ENCODE data around the gene CENPX. TPM values are rescaled to one million over a fixed set of nuclear protein-coding genes. Genes with fewer than 3 reads are reported as not detected.

Gene CENPX
- total RNA-seq, 1 donor = 18.8 TPM

GRCh38 chr17:82023447-82024241, 966 bp upstream of the CENPX start:
- TF ChIP-seq, protein P1, sequence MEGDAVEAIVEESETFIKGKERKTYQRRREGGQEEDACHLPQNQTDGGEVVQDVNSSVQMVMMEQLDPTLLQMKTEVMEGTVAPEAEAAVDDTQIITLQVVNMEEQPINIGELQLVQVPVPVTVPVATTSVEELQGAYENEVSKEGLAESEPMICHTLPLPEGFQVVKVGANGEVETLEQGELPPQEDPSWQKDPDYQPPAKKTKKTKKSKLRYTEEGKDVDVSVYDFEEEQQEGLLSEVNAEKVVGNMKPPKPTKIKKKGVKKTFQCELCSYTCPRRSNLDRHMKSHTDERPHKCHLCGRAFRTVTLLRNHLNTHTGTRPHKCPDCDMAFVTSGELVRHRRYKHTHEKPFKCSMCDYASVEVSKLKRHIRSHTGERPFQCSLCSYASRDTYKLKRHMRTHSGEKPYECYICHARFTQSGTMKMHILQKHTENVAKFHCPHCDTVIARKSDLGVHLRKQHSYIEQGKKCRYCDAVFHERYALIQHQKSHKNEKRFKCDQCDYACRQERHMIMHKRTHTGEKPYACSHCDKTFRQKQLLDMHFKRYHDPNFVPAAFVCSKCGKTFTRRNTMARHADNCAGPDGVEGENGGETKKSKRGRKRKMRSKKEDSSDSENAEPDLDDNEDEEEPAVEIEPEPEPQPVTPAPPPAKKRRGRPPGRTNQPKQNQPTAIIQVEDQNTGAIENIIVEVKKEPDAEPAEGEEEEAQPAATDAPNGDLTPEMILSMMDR (IDR thresholded peaks at IDR 0.05; ENCODE audit: extremely low read depth, low read depth, low read length) = no peak
- H2AFZ ChIP-seq (ENCODE audit: low read length) = peak overlapping the region; percentile 82
- peak; percentile 96 for DNase-seq (ENCODE audit: insufficient read length, low spot score, missing footprints)
- H3K27me3 ChIP-seq (ENCODE audit: insufficient read depth, low read length) = no peaks in the 10 kb centered on the region
- no peaks in the 10 kb centered on the region for H3K36me3 ChIP-seq (ENCODE audit: insufficient read depth, low read length)
- peak overlapping the region; percentile 81 for H3K4me3 ChIP-seq (ENCODE audit: insufficient read depth, low read length)
- H3K79me2 ChIP-seq (ENCODE audit: insufficient read depth, low read length) = peaks cover 8% of the 10 kb centered on the region
- no peaks in the 10 kb centered on the region for H3K9me3 ChIP-seq (ENCODE audit: low read depth, low read length)
- H3K4me1 ChIP-seq (ENCODE audit: insufficient read depth, low read length) = peaks cover 21% of the 10 kb centered on the region
- H3K4me2 ChIP-seq (ENCODE audit: insufficient read depth, low read length) = peak overlapping the region; percentile 94
- no peak overlapping the region for H3K27ac ChIP-seq (ENCODE audit: low read depth, low read length)
- peaks cover 28% of the 10 kb centered on the region for H4K20me1 ChIP-seq (ENCODE audit: insufficient read depth, low read length)

DNA sequence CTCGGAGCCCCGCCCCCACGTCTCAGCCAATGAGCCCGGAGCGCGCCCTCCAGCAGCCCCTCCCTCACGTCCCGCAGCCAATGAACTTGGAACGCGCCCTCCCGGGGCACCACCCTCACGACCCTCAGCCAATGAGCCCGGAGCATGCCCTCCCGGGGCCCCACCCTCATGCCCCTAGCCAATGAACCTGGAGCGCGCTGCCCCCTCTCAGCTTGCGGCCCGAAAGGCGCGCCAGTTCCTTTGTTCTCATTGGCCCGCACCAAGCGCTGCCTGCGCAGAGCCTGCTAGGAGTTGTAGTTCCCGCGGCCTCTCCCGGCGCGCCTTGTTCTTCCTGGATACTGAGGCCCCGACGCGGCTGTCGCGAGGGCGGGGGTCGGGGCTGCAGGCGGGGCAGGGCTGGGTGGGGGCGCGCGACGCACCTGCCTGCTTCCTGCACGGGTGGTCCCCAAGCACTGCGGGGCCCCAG, 336 bp upstream of the CENPX start, which contains the start of gene LRRC45:
LRRC45 (plus strand) TSS at position 325 of the 466 bp plus-strand sequence. CDS start 339 bp downstream, outside the sequence.
- peak; percentile 100 for DNase-seq (ENCODE audit: insufficient read length, low spot score, missing footprints)
- H3K4me2 ChIP-seq (ENCODE audit: insufficient read depth, low read length) = peak within 1 kb of the TSS; percentile 96
- H3K4me1 ChIP-seq (ENCODE audit: insufficient read depth, low read length) = peaks cover 21% of the 10 kb centered on the region
- H4K20me1 ChIP-seq (ENCODE audit: insufficient read depth, low read length) = peaks cover 28% of the 10 kb centered on the region
- H3K9me3 ChIP-seq (ENCODE audit: low read depth, low read length) = no peaks in the 10 kb centered on the region
- peak within 1 kb of the TSS; percentile 92 for H3K4me3 ChIP-seq (ENCODE audit: insufficient read depth, low read length)
- TF ChIP-seq, protein P1 (IDR thresholded peaks at IDR 0.05; ENCODE audit: extremely low read depth, low read depth, low read length) = no peak
- no peaks in the 10 kb centered on the region for H3K27me3 ChIP-seq (ENCODE audit: insufficient read depth, low read length)
- no peaks in the 10 kb centered on the region for H3K36me3 ChIP-seq (ENCODE audit: insufficient read depth, low read length)
- H3K79me2 ChIP-seq (ENCODE audit: insufficient read depth, low read length) = peaks cover 8% of the 10 kb centered on the region
- peak within 1 kb of the TSS; percentile 82 for H2AFZ ChIP-seq (ENCODE audit: low read length)
- peak within 1 kb of the TSS; percentile 51 for H3K27ac ChIP-seq (ENCODE audit: low read depth, low read length)

DNA sequence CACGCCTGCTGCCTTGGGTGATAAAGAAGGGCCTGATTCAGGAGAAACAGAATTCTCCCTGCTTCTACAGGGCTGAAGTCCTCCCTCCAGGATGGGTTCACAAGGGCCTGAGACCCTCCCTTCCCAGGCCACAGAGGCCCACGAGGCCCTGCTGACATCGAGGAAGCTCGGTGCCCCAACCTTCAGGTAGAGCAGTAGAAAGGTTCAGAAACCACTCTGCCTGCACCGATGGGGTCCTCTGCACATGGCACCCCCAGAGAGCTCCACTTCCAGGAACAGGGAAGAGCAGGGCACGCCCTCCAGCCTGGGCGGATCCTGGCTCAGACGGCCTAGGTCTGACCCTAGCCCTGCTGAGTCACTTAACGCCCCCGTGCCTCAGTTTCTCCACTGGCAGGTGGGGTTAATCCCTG, 773 bp downstream of the CENPX start:
- peaks cover 8% of the 10 kb centered on the region for H3K79me2 ChIP-seq (ENCODE audit: insufficient read depth, low read length)
- H3K4me2 ChIP-seq (ENCODE audit: insufficient read depth, low read length) = peak overlapping the region; percentile 96
- peaks cover 28% of the 10 kb centered on the region for H4K20me1 ChIP-seq (ENCODE audit: insufficient read depth, low read length)
- H3K36me3 ChIP-seq (ENCODE audit: insufficient read depth, low read length) = no peaks in the 10 kb centered on the region
- DNase-seq (ENCODE audit: insufficient read length, low spot score, missing footprints) = peak; percentile 89
- H3K4me3 ChIP-seq (ENCODE audit: insufficient read depth, low read length) = peak overlapping the region; percentile 92
- TF ChIP-seq, protein P1 (IDR thresholded peaks at IDR 0.05; ENCODE audit: extremely low read depth, low read depth, low read length) = no peak
- no peaks in the 10 kb centered on the region for H3K27me3 ChIP-seq (ENCODE audit: insufficient read depth, low read length)
- peak overlapping the region; percentile 51 for H3K27ac ChIP-seq (ENCODE audit: low read depth, low read length)
- H3K9me3 ChIP-seq (ENCODE audit: low read depth, low read length) = no peaks in the 10 kb centered on the region
- H2AFZ ChIP-seq (ENCODE audit: low read length) = peak overlapping the region; percentile 77
- H3K4me1 ChIP-seq (ENCODE audit: insufficient read depth, low read length) = peaks cover 21% of the 10 kb centered on the region

Data from osteoblast (primary cell).